Cardiac muscle cell (in vitro differentiated cells and primary cell): ENCODE data around the gene L3MBTL1. TPM values are rescaled to one million over a fixed set of nuclear protein-coding genes. Genes with fewer than 3 reads are reported as not detected.

Experiments used
- DNase-seq, 2 donors: peaks; one replicate each; pipeline versions ENCODE4 v3.0.0 to v3.0.0-alpha.2; 2010 to 2017; ENCODE audit warnings: low read depth in 1 of 2, low spot score in 1 of 2
- H3K27ac ChIP-seq: fragments of 200-600 bp; sonication (generic); 2 replicates; pipeline ENCODE4 v1.5.1; 2016
- H3K27me3 ChIP-seq: fragments of 200-600 bp; sonication (generic); 2 replicates; pipeline ENCODE4 v1.6.0; 2016; ENCODE audit warnings: control low read depth
- H3K36me3 ChIP-seq: fragments of 200-600 bp; sonication (generic); 2 replicates; pipeline ENCODE4 v1.5.1; 2016; ENCODE audit warnings: control low read depth
- H3K4me1 ChIP-seq: fragments of 200-600 bp; sonication (generic); 2 replicates; pipeline ENCODE4 v1.8.1; 2017; ENCODE audit warnings: low read depth, mild to moderate bottlenecking, mixed run types
- H3K4me3 ChIP-seq: fragments of 200-600 bp; sonication (generic); 2 replicates; pipeline ENCODE4 v1.5.1; 2016; ENCODE audit warnings: mild to moderate bottlenecking
- H3K9me3 ChIP-seq: fragments of 200-600 bp; sonication (generic); 2 replicates; pipeline ENCODE4 v1.5.1; 2017; ENCODE audit warnings: low read depth, mild to moderate bottlenecking, control low read depth
- polyA plus RNA-seq: library from polyadenylated mRNA; unstranded; fragments of >200 nt; fragmentation: Nextera tagmentation; extraction: Ambion mirVana; gene quantifications from 2 replicates; pipeline ENCODE4 v1.2.1, GENCODE V29; 2016
- total RNA-seq: library from RNA; depleted of rRNA; stranded (reverse); fragments of >200 nt; gene quantifications from 2 replicates; pipeline ENCODE4 v1.2.3, GENCODE V29; 2016
- TF ChIP-seq, protein P1 (sequence below): IDR thresholded peaks from 2 replicates; pipeline ENCODE4 v1.5.1; 2012; ENCODE audit warnings: low read depth, mild to moderate bottlenecking, low read length

The L3MBTL1 gene
- total and polyA plus RNA-seq, 2 experiments from 2014 or later, result 17.8 to 115 TPM

DNA sequence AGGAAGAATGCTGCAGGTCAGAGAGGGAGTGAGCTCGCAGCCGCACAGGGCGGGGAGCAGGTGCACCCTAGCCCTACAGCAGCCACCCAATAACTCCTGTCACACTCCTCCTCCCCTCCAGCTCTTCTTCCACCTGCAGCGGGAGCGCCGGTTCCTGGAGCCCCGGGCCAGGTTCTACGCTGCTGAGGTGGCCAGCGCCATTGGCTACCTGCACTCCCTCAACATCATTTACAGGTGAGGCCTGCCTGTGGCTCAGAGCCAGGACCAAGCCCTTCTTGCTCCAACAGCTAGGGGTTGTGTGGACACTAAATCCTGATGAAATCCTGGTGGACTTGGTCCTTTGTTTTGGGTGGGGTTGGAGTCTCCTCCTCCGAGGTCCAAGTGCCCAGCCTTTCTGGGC, 63.0 kb downstream of the L3MBTL1 start:
- H3K4me3 ChIP-seq, result no peak overlapping the region
- H3K27ac ChIP-seq, result no peak overlapping the region
- H3K4me1 ChIP-seq, result peaks cover under 1% of the 10 kb centered on the region
- no peaks in the 10 kb centered on the region for H3K27me3 ChIP-seq
- TF ChIP-seq, protein P1, sequence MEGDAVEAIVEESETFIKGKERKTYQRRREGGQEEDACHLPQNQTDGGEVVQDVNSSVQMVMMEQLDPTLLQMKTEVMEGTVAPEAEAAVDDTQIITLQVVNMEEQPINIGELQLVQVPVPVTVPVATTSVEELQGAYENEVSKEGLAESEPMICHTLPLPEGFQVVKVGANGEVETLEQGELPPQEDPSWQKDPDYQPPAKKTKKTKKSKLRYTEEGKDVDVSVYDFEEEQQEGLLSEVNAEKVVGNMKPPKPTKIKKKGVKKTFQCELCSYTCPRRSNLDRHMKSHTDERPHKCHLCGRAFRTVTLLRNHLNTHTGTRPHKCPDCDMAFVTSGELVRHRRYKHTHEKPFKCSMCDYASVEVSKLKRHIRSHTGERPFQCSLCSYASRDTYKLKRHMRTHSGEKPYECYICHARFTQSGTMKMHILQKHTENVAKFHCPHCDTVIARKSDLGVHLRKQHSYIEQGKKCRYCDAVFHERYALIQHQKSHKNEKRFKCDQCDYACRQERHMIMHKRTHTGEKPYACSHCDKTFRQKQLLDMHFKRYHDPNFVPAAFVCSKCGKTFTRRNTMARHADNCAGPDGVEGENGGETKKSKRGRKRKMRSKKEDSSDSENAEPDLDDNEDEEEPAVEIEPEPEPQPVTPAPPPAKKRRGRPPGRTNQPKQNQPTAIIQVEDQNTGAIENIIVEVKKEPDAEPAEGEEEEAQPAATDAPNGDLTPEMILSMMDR, result no peak
- H3K36me3 ChIP-seq, result no peaks in the 10 kb centered on the region
- DNase-seq, result no peak
- H3K9me3 ChIP-seq, result no peaks in the 10 kb centered on the region

DNA sequence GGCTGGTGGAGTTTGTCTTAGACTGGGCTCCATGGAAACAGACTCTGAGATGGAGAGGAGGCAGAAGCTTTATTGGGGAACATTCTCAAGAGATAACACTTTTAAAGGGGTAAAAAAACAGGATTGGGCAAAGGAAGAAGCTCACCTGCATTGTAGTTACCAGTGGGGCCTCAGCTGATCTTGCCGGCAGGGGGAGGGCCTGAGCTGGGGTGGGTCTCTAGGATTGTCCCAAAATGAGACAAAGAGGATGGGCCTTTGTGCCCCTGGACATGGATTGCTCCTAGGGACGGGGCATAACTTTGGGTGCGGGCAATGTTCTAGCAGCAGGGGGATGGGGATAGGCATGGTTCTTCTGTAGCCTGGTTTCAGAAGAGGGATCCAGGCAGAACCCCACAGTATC, 63.8 kb downstream of the L3MBTL1 start:
- Histone ChIP-seq H3K27me3 (no peaks in the 10 kb centered on the region), H3K27ac (no peak overlapping the region), H3K4me1 (no peaks in the 10 kb centered on the region), H3K36me3 (no peaks in the 10 kb centered on the region), H3K4me3 (no peak overlapping the region), H3K9me3 (no peaks in the 10 kb centered on the region)
- TF ChIP-seq, protein P1, result no peak
- DNase-seq, result no peak

DNA sequence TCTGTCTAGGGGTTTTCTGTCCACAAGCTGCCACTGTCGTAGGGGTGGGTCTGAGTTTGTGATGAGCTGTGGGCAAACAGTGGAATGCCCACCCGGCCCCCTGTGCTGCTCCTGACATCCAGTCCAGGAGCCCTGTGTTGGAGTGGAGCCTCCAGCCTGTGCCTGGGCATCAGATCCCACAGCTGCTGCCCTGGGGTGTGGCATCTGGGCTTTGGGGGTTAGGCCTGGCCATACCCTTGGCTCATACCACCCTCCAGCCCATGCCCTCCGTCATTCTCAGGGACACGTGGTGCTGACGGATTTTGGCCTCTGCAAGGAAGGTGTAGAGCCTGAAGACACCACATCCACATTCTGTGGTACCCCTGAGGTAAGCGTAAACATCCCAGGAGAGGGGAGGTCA, 64.3 kb downstream of the L3MBTL1 start:
- no peak overlapping the region for H3K27ac ChIP-seq

DNA sequence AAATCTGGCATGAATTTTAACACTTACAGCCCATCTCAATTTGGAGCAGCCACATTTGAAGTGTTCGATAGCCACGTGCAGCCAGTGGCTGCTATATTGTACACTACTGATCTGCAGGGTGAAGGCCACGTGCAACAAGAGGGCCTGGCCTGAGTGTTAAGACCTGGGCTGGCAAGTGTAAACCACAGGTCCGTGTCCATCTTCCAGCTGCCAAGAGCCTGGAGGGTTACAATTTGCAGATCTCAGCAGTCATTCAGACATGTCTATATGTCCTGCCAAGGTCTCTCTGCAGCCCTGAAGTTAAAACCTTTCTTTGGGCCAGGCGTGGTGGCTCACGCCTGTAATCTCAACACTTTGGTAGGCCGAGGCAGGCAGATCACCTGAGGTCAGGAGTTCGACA, 65.4 kb downstream of the L3MBTL1 start:
- Histone ChIP-seq H3K36me3 (no peaks in the 10 kb centered on the region), H3K9me3 (no peaks in the 10 kb centered on the region), H3K27ac (no peak overlapping the region), H3K27me3 (no peaks in the 10 kb centered on the region), H3K4me3 (no peak overlapping the region), H3K4me1 (no peaks in the 10 kb centered on the region)
- TF ChIP-seq, protein P1, result no peak
- no peak for DNase-seq

More for the DNA sequence above, 64.3 kb downstream of the L3MBTL1 start:
- H3K9me3 ChIP-seq, result no peaks in the 10 kb centered on the region
- no peaks in the 10 kb centered on the region for H3K27me3 ChIP-seq
- H3K4me1 ChIP-seq, result no peaks in the 10 kb centered on the region
- H3K36me3 ChIP-seq, result no peaks in the 10 kb centered on the region
- TF ChIP-seq, protein P1, result no peak
- DNase-seq, result no peak
- no peak overlapping the region for H3K4me3 ChIP-seq

DNA sequence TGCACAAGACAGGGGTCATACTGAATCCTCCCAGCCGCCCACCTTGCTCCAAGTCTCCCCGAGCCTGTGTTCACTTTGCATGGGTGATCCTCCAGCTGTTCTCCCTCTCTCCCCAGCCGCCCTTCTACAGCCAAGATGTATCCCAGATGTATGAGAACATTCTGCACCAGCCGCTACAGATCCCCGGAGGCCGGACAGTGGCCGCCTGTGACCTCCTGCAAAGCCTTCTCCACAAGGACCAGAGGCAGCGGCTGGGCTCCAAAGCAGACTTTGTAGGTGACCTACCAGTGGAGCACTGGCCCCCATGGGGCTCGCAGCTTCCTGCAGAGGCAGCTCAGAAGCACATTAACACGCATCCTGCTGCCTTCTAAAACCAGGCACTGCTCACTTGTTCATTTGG, 68.6 kb downstream of the L3MBTL1 start:
- Histone ChIP-seq H3K27me3 (no peaks in the 10 kb centered on the region), H3K4me3 (no peak overlapping the region), H3K27ac (no peak overlapping the region), H3K9me3 (no peaks in the 10 kb centered on the region), H3K4me1 (no peaks in the 10 kb centered on the region), H3K36me3 (no peaks in the 10 kb centered on the region)
- TF ChIP-seq, protein P1, result no peak
- no peak for DNase-seq
